Activated T-helper 1 cell treated with anti-CD3 and anti-CD28 coated beads, Interleukin-12 subunit alpha, Interleukin-12 subunit beta, Interleukin-2, Interleukin-4 antibody, amounts not matched to agents 30 ng/mL and 10 ng/mL and 1 ng/mL, durations not matched to agents 14 hours and 24 hours and 36 hours (primary cell): ENCODE data around the gene LINC01488. TPM values are rescaled to one million over a fixed set of nuclear protein-coding genes. Genes with fewer than 3 reads are reported as not detected.

Experiments
- DNase-seq: peaks from one replicate; pipeline ENCODE4 v3.0.0; 2021; ENCODE audit warnings: low spot score
- H3K27ac Mint-ChIP-seq: one replicate; pipeline ENCODE4 v1.8.0; 2021; ENCODE audit warnings: mild to moderate bottlenecking, mixed read lengths
- H3K27me3 Mint-ChIP-seq: one replicate; pipeline ENCODE4 v1.8.0; 2022; ENCODE audit warnings: mild to moderate bottlenecking, moderate library complexity, mixed read lengths; ENCODE audit not compliant: insufficient read depth
- H3K36me3 Mint-ChIP-seq: one replicate; pipeline ENCODE4 v1.8.0; 2021; ENCODE audit warnings: low read depth, mixed read lengths
- H3K4me1 Mint-ChIP-seq: one replicate; pipeline ENCODE4 v1.8.0; 2021; ENCODE audit warnings: low read depth, mixed read lengths
- H3K4me3 Mint-ChIP-seq: one replicate; pipeline ENCODE4 v1.8.0; 2021; ENCODE audit warnings: mild to moderate bottlenecking, moderate library complexity, mixed read lengths
- H3K9me3 Mint-ChIP-seq: one replicate; pipeline ENCODE4 v1.8.0; 2021; ENCODE audit warnings: mixed read lengths
- intact Hi-C: fragments of 100-400 bp; cut with micrococcal nuclease; formaldehyde crosslinking; loops from one replicate; pipeline ENCODE4 v1.15.1; 2024
- total RNA-seq: library from RNA; stranded (reverse); gene quantifications from 2 replicates; pipeline ENCODE4 v1.2.3, GENCODE V29; 2022

Gene LINC01488
- total RNA-seq, 1 donor from 2014 or later, result not detected

- Mint-ChIP-seq H3K36me3 (no peaks in the 10 kb centered on the region), H3K9me3 (no peaks in the 10 kb centered on the region), H3K4me3 (no peak overlapping the region), H3K4me1 (no peaks in the 10 kb centered on the region), H3K27ac (no peak overlapping the region), H3K27me3 (peaks cover 4% of the 10 kb centered on the region)
- intact Hi-C loops, result no loop called here
- no peak for DNase-seq
Measured at GRCh38 chr11:69537126-69537525, 55.7 kb downstream of the LINC01488 start.

- intact Hi-C loops, result no loop called here
- no peak overlapping the region for H3K27ac Mint-ChIP-seq
- no peak for DNase-seq
- no peak overlapping the region for H3K4me3 Mint-ChIP-seq
- no peaks in the 10 kb centered on the region for H3K9me3 Mint-ChIP-seq
- H3K27me3 Mint-ChIP-seq, result peaks cover 4% of the 10 kb centered on the region
- no peaks in the 10 kb centered on the region for H3K36me3 Mint-ChIP-seq
- no peaks in the 10 kb centered on the region for H3K4me1 Mint-ChIP-seq
Measured at GRCh38 chr11:69537855-69538640, 56.6 kb downstream of the LINC01488 start.

- peaks cover 3% of the 10 kb centered on the region for H3K27me3 Mint-ChIP-seq
- H3K9me3 Mint-ChIP-seq, result no peaks in the 10 kb centered on the region
- intact Hi-C loops, result no loop called here
- no peak overlapping the region for H3K4me3 Mint-ChIP-seq
- H3K27ac Mint-ChIP-seq, result no peak overlapping the region
- H3K4me1 Mint-ChIP-seq, result no peaks in the 10 kb centered on the region
- DNase-seq, result no peak
- no peaks in the 10 kb centered on the region for H3K36me3 Mint-ChIP-seq
Measured at GRCh38 chr11:69538854-69539253, 57.4 kb downstream of the LINC01488 start.

- no peak overlapping the region for H3K4me3 Mint-ChIP-seq
Measured at GRCh38 chr11:69539416-69540117, 58.1 kb downstream of the LINC01488 start.

GRCh38 chr11:69540118-69541000, 58.9 kb downstream of the LINC01488 start:
- H3K27me3 Mint-ChIP-seq, result peaks cover 8% of the 10 kb centered on the region
- intact Hi-C loops, result no loop called here

More at GRCh38 chr11:69539416-69540117, 58.1 kb downstream of the LINC01488 start:
- Mint-ChIP-seq H3K27ac (no peak overlapping the region), H3K9me3 (no peaks in the 10 kb centered on the region), H3K4me1 (no peaks in the 10 kb centered on the region), H3K36me3 (no peaks in the 10 kb centered on the region), H3K27me3 (peaks cover 8% of the 10 kb centered on the region)
- intact Hi-C loops, result no loop called here
- DNase-seq, result no peak

GRCh38 chr11:69541001-69541285, 59.5 kb downstream of the LINC01488 start:
- peaks cover 8% of the 10 kb centered on the region for H3K27me3 Mint-ChIP-seq
- no peaks in the 10 kb centered on the region for H3K9me3 Mint-ChIP-seq
- DNase-seq, result no peak
- no peaks in the 10 kb centered on the region for H3K4me1 Mint-ChIP-seq
- intact Hi-C loops, result no loop called here
- H3K36me3 Mint-ChIP-seq, result no peaks in the 10 kb centered on the region
- H3K27ac Mint-ChIP-seq, result no peak overlapping the region
- no peak overlapping the region for H3K4me3 Mint-ChIP-seq

More at GRCh38 chr11:69540118-69541000, 58.9 kb downstream of the LINC01488 start:
- DNase-seq, result no peak
- no peaks in the 10 kb centered on the region for H3K36me3 Mint-ChIP-seq
- H3K27ac Mint-ChIP-seq, result no peak overlapping the region
- no peaks in the 10 kb centered on the region for H3K4me1 Mint-ChIP-seq
- H3K9me3 Mint-ChIP-seq, result no peaks in the 10 kb centered on the region
- H3K4me3 Mint-ChIP-seq, result no peak overlapping the region

GRCh38 chr11:69541501-69542313, 60.2 kb downstream of the LINC01488 start:
- no peak overlapping the region for H3K4me3 Mint-ChIP-seq
- no peaks in the 10 kb centered on the region for H3K36me3 Mint-ChIP-seq
- peaks cover 8% of the 10 kb centered on the region for H3K27me3 Mint-ChIP-seq
- no peak overlapping the region for H3K27ac Mint-ChIP-seq
- H3K9me3 Mint-ChIP-seq, result no peaks in the 10 kb centered on the region
- intact Hi-C loops, result no loop called here
- no peak for DNase-seq
- H3K4me1 Mint-ChIP-seq, result peaks cover 4% of the 10 kb centered on the region

- peaks cover 8% of the 10 kb centered on the region for H3K27me3 Mint-ChIP-seq
- H3K27ac Mint-ChIP-seq, result no peak overlapping the region
- peaks cover 10% of the 10 kb centered on the region for H3K4me1 Mint-ChIP-seq
- DNase-seq, result no peak
- H3K9me3 Mint-ChIP-seq, result no peaks in the 10 kb centered on the region
- intact Hi-C loops, result no loop called here
- no peaks in the 10 kb centered on the region for H3K36me3 Mint-ChIP-seq
- H3K4me3 Mint-ChIP-seq, result no peak overlapping the region
Measured at GRCh38 chr11:69542314-69543168, 61.1 kb downstream of the LINC01488 start.

Other genes starting within 250 kb of the LINC01488 start
- gene MYEOV, start 187.5 kb upstream of the LINC01488 start, total RNA-seq, result 0.93 and 1.9 TPM in 2 replicates
- 26.4 and 28.1 TPM in 2 replicates for gene CCND1, start 159.5 kb downstream of the LINC01488 start, total RNA-seq
- gene LTO1, start 193.7 kb downstream of the LINC01488 start, total RNA-seq, result 28.1 and 32.1 TPM in 2 replicates
- not detected in 2 replicates for gene FGF19, start 222.4 kb downstream of the LINC01488 start, total RNA-seq